NK-92 (cell line): Measurements from ENCODE around the gene UXS1.

Experiments used
- DNase-seq: peaks from one replicate; lab custom pipeline; 2025; ENCODE audit not compliant: unreplicated experiment; lab: John Stamatoyannopoulos, UW

The UXS1 gene

GRCh38 chr2:106161938-106162820, 31.9 kb downstream of the UXS1 start:
- no peak for DNase-seq

GRCh38 chr2:106161341-106161740, 32.8 kb downstream of the UXS1 start:
- DNase-seq, result no peak

GRCh38 chr2:106160786-106161261, 33.3 kb downstream of the UXS1 start:
- DNase-seq, result no peak

GRCh38 chr2:106159866-106160785, 34.0 kb downstream of the UXS1 start:
- no peak for DNase-seq

- no peak for DNase-seq
These were observed 35.2 kb downstream of the UXS1 start for GRCh38 chr2:106158871-106159270.

GRCh38 chr2:106158131-106158530, 36.0 kb downstream of the UXS1 start:
- no peak for DNase-seq

- DNase-seq, result no peak
These were observed 36.7 kb downstream of the UXS1 start for GRCh38 chr2:106157416-106157815.

- DNase-seq, result no peak
These were observed 37.5 kb downstream of the UXS1 start for GRCh38 chr2:106156305-106157296.

GRCh38 chr2:106153781-106154180, 40.3 kb downstream of the UXS1 start:
- no peak for DNase-seq

GRCh38 chr2:106147665-106148064, 46.4 kb downstream of the UXS1 start:
- no peak for DNase-seq

GRCh38 chr2:106147159-106147558, 46.9 kb downstream of the UXS1 start:
- DNase-seq, result no peak

- no peak for DNase-seq
These were observed 49.3 kb downstream of the UXS1 start for GRCh38 chr2:106144621-106145331.

GRCh38 chr2:106143495-106144215, 50.4 kb downstream of the UXS1 start:
- no peak for DNase-seq

- DNase-seq, result no peak
These were observed 51.4 kb downstream of the UXS1 start for GRCh38 chr2:106142683-106143082.

- DNase-seq, result no peak
These were observed 53.2 kb downstream of the UXS1 start for GRCh38 chr2:106140913-106141312.

GRCh38 chr2:106140113-106140512, 54.0 kb downstream of the UXS1 start:
- no peak for DNase-seq

- DNase-seq, result no peak
These were observed 54.7 kb downstream of the UXS1 start for GRCh38 chr2:106139238-106139935.

GRCh38 chr2:106138543-106139237, 55.4 kb downstream of the UXS1 start:
- DNase-seq, result no peak
